Loucy (cell line): Measurements from ENCODE around the gene LNPEP.

Source experiments
- H2AFZ ChIP-seq: fragments of 200-600 bp; sonication (generic); 2 replicates; pipeline ENCODE4 v1.6.0; 2016; ENCODE audit warnings: antibody characterized with exemption, mild to moderate bottlenecking, low read length, moderate library complexity
- H3F3A ChIP-seq: fragments of 200-600 bp; 2 replicates; pipeline ENCODE4 v1.6.0; 2016; ENCODE audit warnings: antibody characterized with exemption, low read depth, mild to moderate bottlenecking
- H3K27me3 ChIP-seq: fragments of 200-600 bp; sonication (generic); 2 replicates; pipeline ENCODE4 v1.6.1; 2014; ENCODE audit warnings: low read length, mild to moderate bottlenecking; ENCODE audit not compliant: insufficient read depth, poor library complexity, severe bottlenecking
- H3K36me3 ChIP-seq: fragments of 200-600 bp; sonication (generic); 2 replicates; pipeline ENCODE4 v1.6.1; 2016; ENCODE audit warnings: low read length; ENCODE audit not compliant: insufficient read depth
- H3K4me1 ChIP-seq: fragments of 200-600 bp; sonication (generic); 2 replicates; pipeline ENCODE4 v1.5.1; 2014; ENCODE audit warnings: low read length, mild to moderate bottlenecking; ENCODE audit not compliant: insufficient read depth, poor library complexity, severe bottlenecking
- H3K4me2 ChIP-seq: fragments of 200-600 bp; sonication (generic); 2 replicates; pipeline ENCODE4 v1.6.0; 2014; ENCODE audit warnings: antibody characterized with exemption, low read length, low read depth, mild to moderate bottlenecking; ENCODE audit not compliant: poor library complexity, severe bottlenecking
- H3K4me3 ChIP-seq: fragments of 200-600 bp; sonication (generic); 2 replicates; pipeline ENCODE4 v1.5.1; 2014; ENCODE audit warnings: low read length, mild to moderate bottlenecking, mixed read lengths; ENCODE audit not compliant: poor library complexity, severe bottlenecking
- H3K79me2 ChIP-seq: fragments of 200-600 bp; sonication (generic); 2 replicates; pipeline ENCODE4 v1.6.1; 2014; ENCODE audit warnings: low read length; ENCODE audit not compliant: insufficient read depth
- H3K9ac ChIP-seq: fragments of 200-600 bp; sonication (generic); 2 replicates; pipeline ENCODE4 v1.6.0; 2014; ENCODE audit warnings: mild to moderate bottlenecking, low read depth, low read length, moderate library complexity; ENCODE audit not compliant: poor library complexity, severe bottlenecking
- H3K9me2 ChIP-seq: fragments of 200-600 bp; sonication (generic); replicated peaks from 2 replicates; pipeline ENCODE4 v1.6.1; 2016; ENCODE audit warnings: low read depth, low read length, mixed read lengths
- H3K9me3 ChIP-seq: fragments of 200-600 bp; sonication (generic); 2 replicates; pipeline ENCODE4 v1.6.1; 2014; ENCODE audit warnings: mild to moderate bottlenecking, antibody characterized with exemption, low read length, low read depth; ENCODE audit not compliant: insufficient read depth
- H4K20me1 ChIP-seq: fragments of 200-600 bp; sonication (generic); 2 replicates; pipeline ENCODE4 v1.6.0; 2014; ENCODE audit warnings: antibody characterized with exemption, low read length, mild to moderate bottlenecking; ENCODE audit not compliant: insufficient read depth, poor library complexity, severe bottlenecking
- CTCF ChIP-seq: fragments of 200-600 bp; sonication (generic); conservative IDR thresholded peaks from 2 replicates; pipeline ENCODE4 v1.5.1; 2014; ENCODE audit warnings: mild to moderate bottlenecking, antibody characterized with exemption, low read length
- EZH2phosphoT487 ChIP-seq: fragments of 200-600 bp; IDR thresholded peaks from 2 replicates; pipeline ENCODE4 v1.6.1; 2018; ENCODE audit warnings: antibody characterized with exemption, mild to moderate bottlenecking, moderate library complexity, borderline replicate concordance

Gene LNPEP

GRCh38 chr5:96991708-96992107 lies 55.8 kb downstream of the LNPEP start:
- Histone ChIP-seq H3K79me2 (peaks cover 3% of the 10 kb centered on the region; the same call in 1 of the 2 replicates), H3K27me3 (no peaks in the 10 kb centered on the region), H3K4me1 (peaks cover 6% of the 10 kb centered on the region), H2AFZ (no peak overlapping the region), H3K9ac (no peak overlapping the region), H3K36me3 (peaks cover 84% of the 10 kb centered on the region), H3K4me3 (no peak overlapping the region), H3K9me3 (no peaks in the 10 kb centered on the region), H3F3A (peaks cover 4% of the 10 kb centered on the region; the same call in 1 of the 2 replicates), H3K4me2 (no peak overlapping the region), H3K9me2 (no peaks in the 10 kb centered on the region), H4K20me1 (peaks cover 3% of the 10 kb centered on the region)
- TF ChIP-seq CTCF (no peak), EZH2phosphoT487 (no peak)

- H3F3A ChIP-seq: peaks cover 4% of the 10 kb centered on the region; the same call in 1 of the 2 replicates
- H3K9ac ChIP-seq: no peak overlapping the region
- peaks cover 3% of the 10 kb centered on the region; the same call in 1 of the 2 replicates for H3K79me2 ChIP-seq
- H3K4me1 ChIP-seq: peaks cover 6% of the 10 kb centered on the region
- TF ChIP-seq EZH2phosphoT487: no peak
- TF ChIP-seq CTCF: no peak
- H2AFZ ChIP-seq: no peak overlapping the region
- no peaks in the 10 kb centered on the region for H3K27me3 ChIP-seq
- H3K4me3 ChIP-seq: no peak overlapping the region
- H3K4me2 ChIP-seq: no peak overlapping the region
- no peaks in the 10 kb centered on the region for H3K9me2 ChIP-seq
- no peaks in the 10 kb centered on the region for H3K9me3 ChIP-seq
- peaks cover 78% of the 10 kb centered on the region for H3K36me3 ChIP-seq
- peaks cover 2% of the 10 kb centered on the region for H4K20me1 ChIP-seq
Observed at GRCh38 chr5:96993760-96994159, 57.9 kb downstream of the LNPEP start.

GRCh38 chr5:96994493-96994892 lies 58.6 kb downstream of the LNPEP start:
- Histone ChIP-seq H3K9me2 (no peaks in the 10 kb centered on the region), H3K4me2 (no peak overlapping the region), H3K27me3 (no peaks in the 10 kb centered on the region), H3K9ac (no peak overlapping the region), H4K20me1 (no peaks in the 10 kb centered on the region), H2AFZ (no peak overlapping the region), H3K9me3 (no peaks in the 10 kb centered on the region), H3K79me2 (peaks cover 3% of the 10 kb centered on the region; the same call in 1 of the 2 replicates), H3K4me3 (no peak overlapping the region), H3F3A (peaks cover 2% of the 10 kb centered on the region; the same call in 1 of the 2 replicates), H3K4me1 (peaks cover 6% of the 10 kb centered on the region), H3K36me3 (peaks cover 81% of the 10 kb centered on the region)
- TF ChIP-seq CTCF (no peak), EZH2phosphoT487 (no peak)
